GM13976 (cell line): ENCODE data around the gene KIF11.

Experiments
- DNase-seq: peaks from one replicate; pipeline ENCODE4 v3.0.0; 2012; ENCODE audit warnings: low spot score
- in situ Hi-C: fragments of 300-500 bp; cut with MboI; formaldehyde crosslinking; loops from one replicate; pipeline ENCODE4 v1.12.0; 2022; ENCODE audit warnings: low sequenced_read_pairs, mixed read lengths, inconsistent platforms; ENCODE audit not compliant: unreplicated experiment
- TF ChIP-seq, protein P1 (sequence below): IDR thresholded peaks from 2 replicates; pipeline ENCODE4 v1.5.1; 2012; ENCODE audit warnings: borderline replicate concordance, mild to moderate bottlenecking; ENCODE audit not compliant: insufficient read depth; ENCODE audit errors: extremely low read depth, missing control alignments, control extremely low read depth

KIF11 gene

DNA sequence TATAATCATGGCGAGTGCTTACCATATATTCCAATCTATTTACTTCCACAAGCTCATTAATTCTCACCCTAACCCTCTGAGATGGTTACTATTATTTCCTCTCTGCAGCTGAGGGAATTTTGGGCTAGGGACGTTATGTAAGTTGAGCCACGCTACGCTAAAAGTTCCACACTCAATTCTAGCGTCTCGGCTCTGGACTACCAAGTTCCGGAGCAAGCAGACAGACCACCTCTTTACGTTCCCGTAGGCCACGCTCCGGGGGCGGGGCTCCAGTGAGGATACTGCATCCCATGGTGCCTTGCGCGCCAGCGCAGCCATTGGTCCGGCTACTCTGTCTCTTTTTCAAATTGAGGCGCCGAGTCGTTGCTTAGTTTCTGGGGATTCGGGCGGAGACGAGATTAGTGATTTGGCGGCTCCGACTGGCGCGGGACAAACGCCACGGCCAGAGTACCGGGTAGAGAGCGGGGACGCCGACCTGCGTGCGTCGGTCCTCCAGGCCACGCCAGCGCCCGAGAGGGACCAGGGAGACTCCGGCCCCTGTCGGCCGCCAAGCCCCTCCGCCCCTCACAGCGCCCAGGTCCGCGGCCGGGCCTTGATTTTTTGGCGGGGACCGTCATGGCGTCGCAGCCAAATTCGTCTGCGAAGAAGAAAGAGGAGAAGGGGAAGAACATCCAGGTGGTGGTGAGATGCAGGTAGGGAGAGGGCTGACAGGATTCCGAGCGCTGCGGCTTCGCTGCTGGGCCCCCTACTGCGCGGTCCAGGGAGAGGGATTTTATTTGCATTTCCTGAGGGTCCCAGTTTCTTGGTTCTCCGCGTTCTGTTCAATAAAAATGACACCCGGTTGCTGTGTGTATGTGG lies at the start of gene KIF11:
Gene KIF11 (plus strand): TSS at position 370 of the 858 bp plus-strand sequence. CDS start 246 bp downstream, at position 616.
- TF ChIP-seq, protein P1, sequence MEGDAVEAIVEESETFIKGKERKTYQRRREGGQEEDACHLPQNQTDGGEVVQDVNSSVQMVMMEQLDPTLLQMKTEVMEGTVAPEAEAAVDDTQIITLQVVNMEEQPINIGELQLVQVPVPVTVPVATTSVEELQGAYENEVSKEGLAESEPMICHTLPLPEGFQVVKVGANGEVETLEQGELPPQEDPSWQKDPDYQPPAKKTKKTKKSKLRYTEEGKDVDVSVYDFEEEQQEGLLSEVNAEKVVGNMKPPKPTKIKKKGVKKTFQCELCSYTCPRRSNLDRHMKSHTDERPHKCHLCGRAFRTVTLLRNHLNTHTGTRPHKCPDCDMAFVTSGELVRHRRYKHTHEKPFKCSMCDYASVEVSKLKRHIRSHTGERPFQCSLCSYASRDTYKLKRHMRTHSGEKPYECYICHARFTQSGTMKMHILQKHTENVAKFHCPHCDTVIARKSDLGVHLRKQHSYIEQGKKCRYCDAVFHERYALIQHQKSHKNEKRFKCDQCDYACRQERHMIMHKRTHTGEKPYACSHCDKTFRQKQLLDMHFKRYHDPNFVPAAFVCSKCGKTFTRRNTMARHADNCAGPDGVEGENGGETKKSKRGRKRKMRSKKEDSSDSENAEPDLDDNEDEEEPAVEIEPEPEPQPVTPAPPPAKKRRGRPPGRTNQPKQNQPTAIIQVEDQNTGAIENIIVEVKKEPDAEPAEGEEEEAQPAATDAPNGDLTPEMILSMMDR, result no peak
- peak; percentile 93 for DNase-seq
- in situ Hi-C loops, result no loop called here

DNA sequence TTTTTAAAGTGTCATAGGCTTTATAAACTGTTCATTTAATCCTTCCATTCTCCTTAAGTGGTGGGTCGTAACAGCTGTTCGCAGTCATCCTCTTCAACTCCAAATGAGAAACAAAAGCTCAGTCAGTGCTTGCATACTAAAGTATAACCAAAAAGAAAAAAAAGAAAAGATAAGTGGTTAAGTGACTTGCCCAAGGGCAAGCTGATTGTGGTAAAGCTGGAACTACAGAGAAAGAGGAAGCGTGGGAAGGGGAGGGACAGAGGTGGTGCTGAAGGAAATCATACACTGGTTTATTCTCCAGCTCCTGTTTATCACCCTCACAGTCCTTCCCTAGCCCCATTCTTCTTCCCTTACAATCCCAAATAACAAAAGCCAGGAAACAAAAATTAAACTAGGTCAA lies 48.6 kb upstream of the KIF11 start:
- in situ Hi-C loops, result no loop called here
- TF ChIP-seq, protein P1, result no peak
- no peak for DNase-seq

DNA sequence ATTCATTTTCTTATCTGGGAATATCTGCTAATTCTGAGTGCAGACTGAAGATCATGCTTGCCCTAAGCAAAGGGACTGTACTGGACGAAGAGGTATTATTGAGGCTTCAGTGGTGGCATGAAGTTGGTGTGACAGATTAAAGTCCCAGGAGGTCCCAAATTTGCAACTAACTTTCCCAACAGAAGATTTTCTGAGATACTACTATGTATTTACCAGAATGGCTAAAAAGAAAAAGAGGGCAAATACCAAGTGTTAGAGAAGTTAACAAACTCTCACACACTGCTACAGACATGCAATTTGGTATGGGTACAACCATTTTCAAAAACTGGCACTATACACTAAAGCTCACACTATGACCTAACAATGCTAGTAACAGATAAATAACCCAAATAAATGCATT lies 47.4 kb upstream of the KIF11 start:
- TF ChIP-seq, protein P1, result no peak
- in situ Hi-C loops, result no loop called here
- DNase-seq, result no peak

DNA sequence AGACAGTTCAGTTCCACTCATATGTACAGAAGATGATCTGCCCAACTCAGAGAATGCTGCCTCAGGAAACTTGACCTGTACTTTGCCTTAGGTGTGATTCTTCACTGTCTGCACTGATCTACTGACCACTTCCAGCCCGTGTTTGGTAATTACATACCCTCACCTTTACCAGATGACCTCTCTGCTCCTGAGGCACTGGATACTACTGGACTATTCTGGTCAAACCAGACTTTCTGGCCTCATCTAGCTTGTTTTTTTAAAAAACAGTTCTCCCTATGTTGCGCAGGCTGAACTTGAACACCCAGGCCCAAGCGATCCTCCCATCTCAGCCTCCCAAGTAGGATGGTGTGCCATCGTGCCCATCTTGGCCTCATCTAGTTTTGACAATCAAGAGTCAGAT lies 45.3 kb upstream of the KIF11 start:
- in situ Hi-C loops, result no loop called here
- TF ChIP-seq, protein P1, result no peak

DNA sequence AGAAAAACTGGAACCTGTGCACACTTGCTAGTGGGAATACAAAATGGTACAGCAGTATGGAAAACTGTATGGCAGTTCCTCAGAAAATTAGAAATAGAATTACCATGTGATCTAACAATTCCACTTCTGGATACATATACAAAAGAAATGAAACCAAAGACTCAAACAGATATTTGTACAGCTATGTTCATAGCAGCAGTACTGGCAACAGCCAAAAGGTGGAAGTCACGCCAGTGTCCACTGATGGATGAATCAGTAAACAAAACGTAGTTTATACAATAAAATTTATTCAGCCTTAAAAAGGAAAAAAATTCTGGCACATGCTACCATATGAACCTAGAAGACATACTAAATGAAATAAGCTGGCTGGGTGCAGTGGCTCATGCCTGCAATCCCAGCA lies 42.0 kb upstream of the KIF11 start:
- TF ChIP-seq, protein P1, result no peak
- no peak for DNase-seq
- in situ Hi-C loops, result no loop called here

More for the DNA sequence above, 45.3 kb upstream of the KIF11 start:
- DNase-seq, result no peak

DNA sequence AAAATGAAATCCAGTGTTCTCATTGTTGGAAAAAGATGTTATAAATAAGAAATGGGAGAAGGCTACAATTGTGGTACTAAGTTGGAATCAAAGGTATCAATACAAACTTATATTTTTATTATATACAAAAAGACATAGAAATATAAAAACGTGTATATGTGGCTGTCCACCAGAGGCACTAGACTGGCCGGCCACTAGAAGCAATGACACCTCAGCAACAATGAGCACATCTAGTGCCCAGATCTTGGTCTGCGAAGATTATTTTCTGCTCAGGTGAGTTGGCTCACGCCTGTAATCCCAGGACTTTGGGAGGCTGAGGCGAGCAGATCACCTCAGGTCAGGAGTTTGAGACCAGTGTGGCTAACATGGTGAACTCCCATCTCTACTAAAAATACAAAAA lies 40.6 kb upstream of the KIF11 start:
- DNase-seq, result no peak

More for the DNA sequence above, 40.6 kb upstream of the KIF11 start:
- in situ Hi-C loops, result no loop called here
- TF ChIP-seq, protein P1, result peak; percentile 9
